GM13976 (cell line): Measurements from ENCODE around the gene NKX2-4.
"Not testable (repeated sequence)": the region's sequence is repeated elsewhere in the genome, so short reads cannot be mapped to it uniquely, and the experiment has no call there.

ENCODE experiments used
- DNase-seq: peaks from one replicate; pipeline ENCODE4 v3.0.0; 2012; ENCODE audit warnings: low spot score
- in situ Hi-C: fragments of 300-500 bp; cut with MboI; formaldehyde crosslinking; loops from one replicate; pipeline ENCODE4 v1.12.0; 2022; ENCODE audit warnings: low sequenced_read_pairs, mixed read lengths, inconsistent platforms; ENCODE audit not compliant: unreplicated experiment
- TF ChIP-seq, protein P1 (sequence below): IDR thresholded peaks from 2 replicates; pipeline ENCODE4 v1.5.1; 2012; ENCODE audit warnings: borderline replicate concordance, mild to moderate bottlenecking; ENCODE audit not compliant: insufficient read depth; ENCODE audit errors: extremely low read depth, missing control alignments, control extremely low read depth

Gene NKX2-4

DNA sequence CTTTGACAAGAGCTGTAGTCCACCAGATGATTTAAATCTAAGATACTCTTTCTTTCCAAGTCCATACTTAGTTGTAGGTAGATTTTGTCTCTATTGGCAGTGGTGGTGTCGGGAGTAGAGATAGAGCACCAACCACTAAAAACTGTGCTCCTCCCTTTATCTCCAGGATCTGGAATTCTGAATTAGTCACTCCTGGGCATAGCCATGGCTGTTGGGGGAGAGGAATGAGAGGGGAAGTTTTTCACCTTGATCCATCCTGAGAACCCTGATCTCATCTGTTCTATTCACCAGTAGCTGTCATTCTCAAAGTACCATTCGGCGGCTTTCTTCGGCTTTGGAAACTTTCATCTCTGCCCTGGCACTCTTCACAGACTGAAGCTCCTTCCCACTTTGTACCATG lies 35.6 kb upstream of the NKX2-4 start:
- in situ Hi-C loops, result no loop called here
- DNase-seq, result no peak
- TF ChIP-seq, protein P1, sequence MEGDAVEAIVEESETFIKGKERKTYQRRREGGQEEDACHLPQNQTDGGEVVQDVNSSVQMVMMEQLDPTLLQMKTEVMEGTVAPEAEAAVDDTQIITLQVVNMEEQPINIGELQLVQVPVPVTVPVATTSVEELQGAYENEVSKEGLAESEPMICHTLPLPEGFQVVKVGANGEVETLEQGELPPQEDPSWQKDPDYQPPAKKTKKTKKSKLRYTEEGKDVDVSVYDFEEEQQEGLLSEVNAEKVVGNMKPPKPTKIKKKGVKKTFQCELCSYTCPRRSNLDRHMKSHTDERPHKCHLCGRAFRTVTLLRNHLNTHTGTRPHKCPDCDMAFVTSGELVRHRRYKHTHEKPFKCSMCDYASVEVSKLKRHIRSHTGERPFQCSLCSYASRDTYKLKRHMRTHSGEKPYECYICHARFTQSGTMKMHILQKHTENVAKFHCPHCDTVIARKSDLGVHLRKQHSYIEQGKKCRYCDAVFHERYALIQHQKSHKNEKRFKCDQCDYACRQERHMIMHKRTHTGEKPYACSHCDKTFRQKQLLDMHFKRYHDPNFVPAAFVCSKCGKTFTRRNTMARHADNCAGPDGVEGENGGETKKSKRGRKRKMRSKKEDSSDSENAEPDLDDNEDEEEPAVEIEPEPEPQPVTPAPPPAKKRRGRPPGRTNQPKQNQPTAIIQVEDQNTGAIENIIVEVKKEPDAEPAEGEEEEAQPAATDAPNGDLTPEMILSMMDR, result no peak

DNA sequence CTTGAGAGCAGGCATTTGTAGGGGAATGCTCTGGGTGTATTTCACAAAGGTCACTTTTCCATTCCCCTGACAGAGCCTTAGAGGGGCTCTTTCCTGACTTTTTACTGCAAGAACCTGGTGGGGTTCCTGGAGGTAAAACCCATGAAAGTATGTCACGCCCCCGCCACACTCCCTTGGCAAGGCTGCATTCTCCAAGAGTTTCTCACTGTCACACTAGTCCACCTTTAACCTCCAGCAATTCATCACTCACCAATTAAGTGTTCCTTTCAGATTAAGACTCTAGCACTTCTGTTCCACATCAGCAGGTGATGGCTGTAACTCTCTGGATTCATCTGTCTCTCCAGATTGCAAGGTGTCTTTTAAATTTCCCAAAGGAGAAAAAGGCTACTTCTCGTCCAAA lies 32.7 kb upstream of the NKX2-4 start:
- in situ Hi-C loops, result no loop called here
- no peak for DNase-seq
- TF ChIP-seq, protein P1, result no peak

DNA sequence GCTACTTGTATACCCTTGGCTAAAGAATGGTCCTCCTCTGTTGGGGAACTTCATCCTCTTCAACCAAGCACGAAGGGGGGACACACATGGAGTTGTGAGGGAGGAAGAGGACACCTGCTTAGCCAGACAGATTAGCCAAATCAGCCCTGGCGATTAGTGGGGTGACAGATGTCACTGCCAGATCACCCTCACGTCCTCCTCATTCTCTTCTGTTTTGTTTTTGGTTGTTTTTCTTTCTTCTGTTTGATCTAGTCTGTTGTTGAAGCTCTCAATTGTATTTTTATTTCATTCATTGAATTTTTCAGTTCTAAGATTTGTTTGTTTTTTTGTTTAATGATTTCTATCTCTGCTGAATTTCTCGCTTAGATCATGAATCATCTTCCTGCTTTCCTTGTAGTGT lies 27.5 kb upstream of the NKX2-4 start:
- TF ChIP-seq, protein P1, result no peak
- DNase-seq, result no peak
- in situ Hi-C loops, result no loop called here

DNA sequence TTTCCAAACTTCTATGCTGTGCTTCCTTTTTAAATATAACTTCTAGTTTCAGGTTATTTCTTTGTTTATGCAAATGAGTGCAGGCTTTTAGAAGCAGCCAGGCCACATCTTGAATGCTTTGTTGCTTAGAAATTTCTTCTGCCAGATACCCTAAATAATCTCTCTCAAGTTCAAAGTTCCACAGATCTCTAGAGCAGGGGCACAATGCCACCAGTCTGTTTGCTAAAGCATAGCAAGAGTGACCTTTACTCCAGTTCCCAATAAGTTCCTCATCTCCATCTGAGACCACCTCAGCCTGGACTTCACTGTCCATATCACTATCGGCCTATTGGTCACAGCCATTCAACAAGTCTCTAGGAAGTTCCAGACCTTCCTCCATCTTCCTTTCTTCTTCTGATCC lies 26.4 kb upstream of the NKX2-4 start:
- in situ Hi-C loops, DNase-seq: not testable (repeated sequence)

DNA sequence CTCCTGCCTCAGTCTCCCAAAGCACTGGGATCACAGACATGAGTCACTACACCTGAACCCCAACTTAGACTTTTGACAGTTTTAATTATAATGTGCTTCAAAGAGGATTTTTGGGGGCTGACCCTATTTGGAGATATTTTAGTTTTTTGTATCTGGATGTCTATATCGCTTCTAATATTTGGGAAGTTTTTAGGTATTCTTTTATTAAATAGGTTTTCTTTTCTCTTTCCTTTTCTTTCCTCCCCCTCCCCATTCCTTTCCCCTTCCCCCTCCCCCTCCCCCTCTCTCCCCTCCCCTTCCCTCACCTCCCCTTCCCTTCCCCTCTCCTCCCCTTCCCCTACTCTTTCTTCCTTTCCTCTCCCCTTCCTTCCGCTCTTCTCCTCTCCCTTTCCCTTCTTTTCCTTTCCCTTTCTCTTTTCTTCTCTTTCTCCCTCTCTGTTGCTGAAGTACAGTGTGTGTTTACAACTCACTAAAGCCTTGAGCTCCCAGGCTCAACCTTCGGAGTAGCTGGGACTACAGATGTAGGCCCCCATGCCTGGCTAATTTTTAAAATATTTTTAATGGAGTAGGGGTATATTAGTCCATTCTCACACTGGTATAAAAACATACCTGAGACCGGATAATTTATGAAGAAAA lies 24.4 kb upstream of the NKX2-4 start:
- DNase-seq, result no peak
- in situ Hi-C loops, result no loop called here
- TF ChIP-seq, protein P1, result no peak

DNA sequence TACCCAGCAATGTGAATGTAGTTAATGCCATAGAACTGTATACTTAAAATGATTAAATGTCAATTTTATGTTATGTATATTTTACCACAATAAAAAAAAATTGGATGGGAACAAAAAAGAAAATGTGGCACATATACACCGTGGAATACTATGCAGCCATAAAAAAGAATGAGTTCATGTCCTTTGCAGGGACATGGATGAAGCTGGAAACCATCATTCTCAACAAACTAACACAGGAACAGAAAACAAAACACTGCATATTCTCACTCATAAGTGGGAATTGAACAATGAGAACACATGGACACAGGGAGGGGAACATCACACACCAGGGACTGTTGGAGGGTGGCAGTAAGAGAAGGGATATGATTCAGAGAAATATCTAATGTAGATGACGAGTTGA lies 21.8 kb upstream of the NKX2-4 start:
- in situ Hi-C loops, DNase-seq: not testable (repeated sequence)

DNA sequence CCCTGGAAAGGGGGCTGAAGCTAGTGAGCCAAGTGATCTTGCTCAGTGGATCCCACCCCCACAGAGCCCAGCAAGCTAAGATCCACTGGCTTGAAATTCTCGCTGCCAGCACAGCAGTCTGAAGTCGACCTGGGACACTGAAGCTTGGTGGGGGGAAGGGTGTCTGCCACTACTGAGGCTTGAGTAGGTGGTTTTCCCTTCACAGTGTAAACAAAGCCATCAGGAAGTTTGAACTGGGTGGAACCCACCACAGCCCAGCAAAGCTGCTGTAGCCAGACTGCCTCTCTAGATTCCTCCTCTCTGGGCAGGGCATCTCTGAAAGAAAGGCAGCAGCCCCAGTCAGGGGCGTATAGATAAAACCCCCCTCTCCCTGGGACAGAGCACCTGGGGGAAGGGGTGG lies 16.7 kb upstream of the NKX2-4 start:
- in situ Hi-C loops, result not testable (repeated sequence)

DNA sequence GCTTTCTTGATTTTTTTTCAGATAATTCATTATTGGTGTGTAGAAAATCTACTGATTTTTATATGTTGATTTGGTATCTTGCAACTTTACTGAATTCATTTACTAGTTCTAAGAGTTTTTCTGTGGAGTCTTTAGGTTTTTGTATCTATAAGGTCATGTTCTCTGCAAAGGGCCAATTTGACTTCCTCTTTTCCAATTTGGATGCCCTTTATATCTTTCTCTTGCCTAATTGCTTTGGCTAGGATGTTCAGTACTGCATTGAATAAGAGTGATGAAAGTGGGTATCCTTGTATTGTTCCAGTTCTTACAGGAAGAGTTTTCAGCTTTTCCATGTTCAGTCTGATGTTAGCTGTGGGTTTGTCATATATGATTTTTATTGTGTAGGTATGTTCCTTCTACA lies 14.4 kb upstream of the NKX2-4 start:
- no peak for DNase-seq
- TF ChIP-seq, protein P1, result no peak
- in situ Hi-C loops, result no loop called here

More for the DNA sequence above, 16.7 kb upstream of the NKX2-4 start:
- DNase-seq, result not testable (repeated sequence)
